T-helper 1 cell (primary cell): ENCODE measurements around the gene ZNF688.
"Not testable (repeated sequence)": the region's sequence is repeated elsewhere in the genome, so short reads cannot be mapped to it uniquely, and the experiment has no call there.

Source experiments
- DNase-seq, 5 donors: peaks; one replicate each; pipeline ENCODE4 v3.0.0-alpha.2; 2012 to 2020
- total RNA-seq, 4 donors: gene quantifications; one replicate each; lab custom pipeline; 2026; lab: John Stamatoyannopoulos, UW

The ZNF688 gene
- 7.9 to 13.1 (median 11.0) reads per million in 4 donors for total RNA-seq

- DNase-seq: peak; percentile 89 to 97 (median 96)
These were observed at the start of gene ZNF688 for GRCh38 chr16:30571445-30572322. Gene ZNF688, minus strand, starts transcription at chr16:30571714. Its CDS starts 85 bp downstream, at chr16:30571629.

GRCh38 chr16:30620169-30620568 is 48.7 kb upstream of the ZNF688 start:
- DNase-seq: no peak

DNA sequence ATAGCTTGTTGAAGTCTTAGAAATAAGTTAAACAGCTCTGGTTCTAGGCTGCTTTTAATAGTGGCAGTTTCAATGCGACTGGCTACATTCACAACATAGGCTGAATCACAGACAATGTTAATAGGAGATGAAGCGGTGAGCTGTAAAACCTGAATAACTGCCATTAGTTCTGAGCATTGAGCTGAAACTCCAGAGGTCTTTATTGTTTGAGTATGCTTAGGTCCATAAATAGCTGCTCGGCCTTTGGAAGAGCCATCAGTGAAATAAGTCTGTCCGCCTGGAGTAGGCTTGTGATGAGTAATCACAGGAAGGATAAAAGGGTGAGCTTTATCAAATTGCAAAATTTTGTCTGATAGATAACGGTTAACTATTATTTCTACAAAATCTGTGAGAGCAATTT is 48.1 kb upstream of the ZNF688 start:
- no peak for DNase-seq

GRCh38 chr16:30619202-30619601 is 47.7 kb upstream of the ZNF688 start:
- DNase-seq: no peak

DNA sequence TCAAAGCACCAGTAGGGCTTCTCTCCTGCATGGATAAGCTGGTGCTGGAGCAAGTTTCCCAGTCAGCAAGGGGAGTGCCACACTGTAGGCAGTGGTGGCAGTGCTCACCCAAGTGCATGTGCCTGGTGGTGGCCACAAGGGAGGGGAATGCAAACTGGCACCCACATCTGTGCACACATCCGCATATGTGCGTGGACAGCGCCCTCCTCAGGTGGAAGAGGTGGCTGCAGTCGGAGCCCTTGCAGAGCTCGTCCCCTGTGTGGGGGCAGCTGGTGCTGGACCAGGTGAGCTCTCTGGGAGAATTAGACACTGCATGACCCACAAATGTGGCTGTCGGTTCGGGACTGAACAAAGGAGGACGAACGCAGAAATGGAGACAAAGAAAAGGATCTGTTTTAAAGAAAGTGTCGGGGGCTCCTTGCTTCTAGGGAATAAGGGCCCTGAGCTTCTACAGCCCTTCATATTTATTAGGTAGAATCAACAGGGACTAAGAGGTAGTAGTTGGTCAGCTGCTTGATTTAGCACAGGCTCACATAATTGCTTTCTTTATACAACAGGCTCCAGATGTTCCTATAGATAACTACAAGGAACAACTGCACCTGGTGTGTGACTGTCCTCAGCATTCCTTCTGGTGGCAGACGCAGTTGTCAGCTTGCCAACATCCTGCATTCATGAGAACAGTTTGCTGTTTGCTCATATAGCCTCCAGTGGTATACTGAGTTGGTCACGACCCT is 44.0 kb upstream of the ZNF688 start:
- DNase-seq: peak; percentile 40 to 81 (median 53)

DNA sequence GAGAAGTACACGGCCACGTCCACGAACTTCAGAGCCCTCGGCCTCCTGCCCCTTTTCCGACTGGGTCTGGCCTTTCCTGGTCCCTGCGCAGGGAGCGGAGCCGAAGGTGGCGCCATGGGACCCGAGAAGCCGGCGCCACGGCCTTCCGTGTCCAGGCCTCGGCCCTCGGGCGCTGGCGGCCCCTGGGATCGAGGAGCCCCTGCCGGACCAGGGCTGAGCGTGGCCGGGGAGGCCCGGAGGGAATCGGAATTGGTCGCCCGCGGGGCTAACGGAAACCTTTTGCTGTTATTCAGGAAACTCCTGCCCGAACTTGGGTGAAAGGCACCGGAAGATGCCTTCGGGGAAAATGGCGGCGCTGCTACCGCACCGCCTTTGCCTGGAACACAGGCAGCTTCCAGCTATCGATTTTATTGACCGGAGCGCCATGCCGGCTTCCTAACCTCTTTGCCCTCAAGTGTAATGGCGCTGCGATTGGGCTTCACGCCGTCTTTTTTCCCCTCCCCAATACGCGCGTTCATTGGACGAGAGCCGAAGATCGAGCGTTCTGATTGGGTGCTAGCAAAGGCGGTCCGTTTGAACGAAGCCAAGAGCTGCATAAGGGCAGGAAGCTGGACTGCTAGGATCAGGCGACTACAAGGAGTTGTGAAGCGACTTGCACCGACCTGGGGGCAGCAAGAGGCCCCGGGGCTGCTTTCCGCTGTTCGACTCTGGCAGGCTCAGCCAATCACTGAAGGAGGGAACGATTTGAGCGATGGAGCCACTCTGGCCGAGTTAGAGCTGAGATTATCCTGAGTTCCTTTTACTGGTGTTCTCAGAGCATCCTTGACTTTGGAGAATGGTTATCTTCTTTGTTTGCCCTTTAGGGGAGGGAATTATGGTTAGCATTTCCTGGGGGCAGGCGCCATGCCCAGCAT is 38.7 kb upstream of the ZNF688 start, which contains the start of gene ZNF689:
Gene ZNF689 (minus strand): TSS at position 464 of the 914 bp plus-strand sequence. CDS start 348 bp downstream, at position 116.
- peak; percentile 85 to 95 (median 90) for DNase-seq

- DNase-seq: peak in 3 of 5 donors; percentile 10 to 50 (median 18)
These were observed 37.8 kb upstream of the ZNF688 start for GRCh38 chr16:30609002-30609925.

DNA sequence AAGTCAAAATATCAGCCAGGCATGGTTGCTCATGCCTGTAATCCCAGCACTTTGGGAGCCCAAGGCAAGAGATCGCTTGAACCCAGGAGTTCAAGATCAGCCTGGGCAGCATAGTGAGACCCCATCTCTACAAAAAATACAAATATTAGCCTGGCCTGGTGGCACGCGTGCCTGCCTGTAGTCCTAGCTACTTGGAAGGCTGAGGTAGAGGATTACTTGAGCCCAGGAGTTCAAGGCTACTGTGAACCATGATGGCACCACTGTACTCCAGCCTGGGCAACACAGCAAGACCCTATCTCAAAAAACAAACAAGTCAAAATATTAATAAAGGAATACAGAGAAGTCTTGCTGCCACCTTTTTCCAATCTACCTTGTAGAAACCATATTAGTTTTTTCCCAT is 34.5 kb upstream of the ZNF688 start:
- no peak for DNase-seq

GRCh38 chr16:30605158-30605557 is 33.6 kb upstream of the ZNF688 start:
- no peak for DNase-seq

DNA sequence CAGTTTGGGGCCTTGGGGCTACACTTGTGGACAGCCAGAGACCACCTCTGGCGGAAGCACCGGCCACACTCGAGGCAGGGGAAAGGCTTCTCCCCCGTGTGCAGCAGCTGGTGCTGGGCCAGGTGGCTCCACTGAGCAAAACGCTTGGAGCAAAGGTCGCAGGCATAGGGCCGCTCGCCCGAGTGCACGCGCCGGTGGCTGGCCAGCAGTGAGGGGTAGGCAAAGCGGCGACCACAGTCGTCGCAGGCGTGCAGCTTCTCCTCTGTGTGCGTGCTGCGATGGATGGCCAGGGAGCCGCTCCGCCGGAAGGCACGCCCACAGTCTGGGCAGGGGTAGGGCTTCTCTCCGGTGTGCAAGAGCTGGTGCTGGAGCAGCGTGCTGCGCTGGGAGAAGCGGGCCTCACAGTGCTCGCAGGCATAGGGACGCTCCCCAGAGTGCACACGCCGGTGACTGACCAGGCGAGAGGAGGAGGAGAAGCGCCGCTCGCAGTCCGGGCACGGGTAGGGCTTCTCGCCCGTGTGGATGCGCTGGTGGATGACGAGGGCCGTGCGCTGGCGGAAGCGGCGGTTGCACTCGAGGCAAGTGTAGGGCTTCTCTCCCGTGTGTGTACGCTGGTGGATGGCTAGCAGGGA is 32.9 kb upstream of the ZNF688 start:
- DNase-seq: no peak

DNA sequence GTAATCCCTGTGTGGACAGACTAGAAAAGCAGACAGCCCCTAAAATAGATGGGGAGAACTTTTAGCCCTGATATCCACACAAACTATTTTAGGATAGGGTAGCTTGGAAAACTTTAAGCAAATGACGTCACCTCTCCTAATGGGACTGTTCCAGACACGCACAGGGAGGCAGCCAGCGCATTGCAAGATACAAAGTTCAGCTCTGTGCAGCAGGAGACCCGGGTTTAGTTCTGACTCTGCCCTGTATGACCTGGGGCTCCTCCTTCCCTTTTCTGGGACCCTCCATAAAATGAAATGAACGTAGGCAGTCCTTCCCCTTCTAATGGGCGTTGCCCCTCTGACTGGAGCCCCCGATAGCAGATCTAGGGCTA is 32.4 kb upstream of the ZNF688 start:
- DNase-seq: no peak

- DNase-seq: no peak
These were observed 31.2 kb upstream of the ZNF688 start for GRCh38 chr16:30602616-30603277.

DNA sequence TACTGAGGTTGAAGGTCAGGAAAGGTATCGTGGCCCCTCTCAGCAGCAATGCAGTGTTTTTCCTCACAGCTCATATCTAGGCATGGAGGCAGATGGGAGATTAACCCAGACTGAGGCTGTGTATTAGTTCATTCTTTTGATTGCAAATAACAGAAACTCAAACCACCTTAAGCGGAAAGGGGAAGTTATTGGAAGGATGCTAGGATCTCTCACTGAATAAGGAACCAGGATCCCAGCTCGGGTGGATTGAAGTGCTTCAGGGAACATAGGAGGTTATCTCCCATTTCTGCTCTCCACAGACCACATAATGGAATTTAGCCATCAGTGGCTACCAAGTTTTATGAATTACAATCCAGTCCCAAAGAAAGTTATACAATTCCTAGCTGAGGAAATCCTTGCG is 30.5 kb upstream of the ZNF688 start:
- DNase-seq: no peak

DNA sequence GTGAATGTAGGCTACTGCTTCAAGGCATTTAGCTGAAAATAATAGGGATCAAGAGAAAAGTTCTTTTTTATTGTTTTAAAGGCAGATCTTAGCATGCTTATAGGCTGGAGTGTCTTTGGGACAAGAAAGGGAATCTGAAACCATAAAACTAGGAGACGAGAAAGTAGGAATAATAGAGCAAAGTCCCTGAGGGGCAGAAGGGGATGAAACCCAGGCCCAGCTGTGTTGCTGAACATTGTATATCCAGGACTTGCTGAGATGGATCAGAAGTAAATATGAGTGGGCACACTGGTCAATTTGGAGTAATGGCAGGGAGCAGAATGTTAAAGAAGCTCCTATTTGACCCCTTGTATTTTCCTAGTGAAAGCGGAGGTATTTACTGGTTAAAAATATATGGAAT is 29.4 kb upstream of the ZNF688 start:
- DNase-seq: no peak

GRCh38 chr16:30600215-30600614 is 28.7 kb upstream of the ZNF688 start:
- DNase-seq: no peak

- DNase-seq: no peak
These were observed 21.4 kb upstream of the ZNF688 start for GRCh38 chr16:30592871-30593270.

- not testable (repeated sequence) for DNase-seq
These were observed 19.4 kb upstream of the ZNF688 start for GRCh38 chr16:30590869-30591268.

DNA sequence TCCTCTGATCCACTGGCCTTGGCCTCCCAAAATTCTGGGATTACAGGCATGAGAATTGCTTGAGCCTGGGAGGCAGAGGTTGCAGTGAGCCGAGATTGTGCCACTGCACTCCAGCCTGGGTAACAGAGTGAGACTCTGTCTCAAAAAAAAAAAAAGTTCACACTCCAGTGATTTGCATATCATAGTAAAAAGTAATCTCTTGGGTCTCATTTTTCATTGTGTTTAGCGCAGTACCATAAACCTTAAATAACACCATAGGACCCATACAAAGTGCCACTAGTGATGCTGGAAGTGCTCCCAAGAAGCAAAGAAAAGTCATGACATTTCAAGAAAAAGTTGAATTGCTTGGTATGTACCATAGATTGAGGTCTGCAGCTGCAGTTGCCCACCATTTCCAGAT is 18.1 kb upstream of the ZNF688 start:
- DNase-seq: not testable (repeated sequence)

GRCh38 chr16:30588651-30589050 is 17.1 kb upstream of the ZNF688 start:
- no peak for DNase-seq
